ENCODE data around the gene ZNF335.

- TF ChIP-seq POLR2AphosphoS5 (IDR thresholded peaks at IDR 0.05; ENCODE audit: insufficient read depth, low read depth, low read length) (no peak), POLR2A (IDR thresholded peaks at IDR 0.05; ENCODE audit: low read depth, low read length) (no peak), EZH2 (IDR thresholded peaks at IDR 0.05; ENCODE audit: borderline replicate concordance, low read depth, low read length, severe bottlenecking) (no peak), FOS (IDR thresholded peaks at IDR 0.05; ENCODE audit: borderline replicate concordance, insufficient read depth, low read length) (no peak)
- TF ChIP-seq, protein P1, sequence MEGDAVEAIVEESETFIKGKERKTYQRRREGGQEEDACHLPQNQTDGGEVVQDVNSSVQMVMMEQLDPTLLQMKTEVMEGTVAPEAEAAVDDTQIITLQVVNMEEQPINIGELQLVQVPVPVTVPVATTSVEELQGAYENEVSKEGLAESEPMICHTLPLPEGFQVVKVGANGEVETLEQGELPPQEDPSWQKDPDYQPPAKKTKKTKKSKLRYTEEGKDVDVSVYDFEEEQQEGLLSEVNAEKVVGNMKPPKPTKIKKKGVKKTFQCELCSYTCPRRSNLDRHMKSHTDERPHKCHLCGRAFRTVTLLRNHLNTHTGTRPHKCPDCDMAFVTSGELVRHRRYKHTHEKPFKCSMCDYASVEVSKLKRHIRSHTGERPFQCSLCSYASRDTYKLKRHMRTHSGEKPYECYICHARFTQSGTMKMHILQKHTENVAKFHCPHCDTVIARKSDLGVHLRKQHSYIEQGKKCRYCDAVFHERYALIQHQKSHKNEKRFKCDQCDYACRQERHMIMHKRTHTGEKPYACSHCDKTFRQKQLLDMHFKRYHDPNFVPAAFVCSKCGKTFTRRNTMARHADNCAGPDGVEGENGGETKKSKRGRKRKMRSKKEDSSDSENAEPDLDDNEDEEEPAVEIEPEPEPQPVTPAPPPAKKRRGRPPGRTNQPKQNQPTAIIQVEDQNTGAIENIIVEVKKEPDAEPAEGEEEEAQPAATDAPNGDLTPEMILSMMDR (IDR thresholded peaks at IDR 0.05; ENCODE audit: extremely low read depth in 1 of 2, insufficient read depth in 1 of 2, low read depth in 1 of 2, low read length in 2 of 2), result no peak
These were observed 32.2 kb upstream of the ZNF335 start for GRCh38 chr20:46004187-46004586.
